Measurements from ENCODE around the gene OPCML.

Gene OPCML

GRCh38 chr11:133443206-133443747, 89.0 kb downstream of the OPCML start:
- TF ChIP-seq, protein P1, sequence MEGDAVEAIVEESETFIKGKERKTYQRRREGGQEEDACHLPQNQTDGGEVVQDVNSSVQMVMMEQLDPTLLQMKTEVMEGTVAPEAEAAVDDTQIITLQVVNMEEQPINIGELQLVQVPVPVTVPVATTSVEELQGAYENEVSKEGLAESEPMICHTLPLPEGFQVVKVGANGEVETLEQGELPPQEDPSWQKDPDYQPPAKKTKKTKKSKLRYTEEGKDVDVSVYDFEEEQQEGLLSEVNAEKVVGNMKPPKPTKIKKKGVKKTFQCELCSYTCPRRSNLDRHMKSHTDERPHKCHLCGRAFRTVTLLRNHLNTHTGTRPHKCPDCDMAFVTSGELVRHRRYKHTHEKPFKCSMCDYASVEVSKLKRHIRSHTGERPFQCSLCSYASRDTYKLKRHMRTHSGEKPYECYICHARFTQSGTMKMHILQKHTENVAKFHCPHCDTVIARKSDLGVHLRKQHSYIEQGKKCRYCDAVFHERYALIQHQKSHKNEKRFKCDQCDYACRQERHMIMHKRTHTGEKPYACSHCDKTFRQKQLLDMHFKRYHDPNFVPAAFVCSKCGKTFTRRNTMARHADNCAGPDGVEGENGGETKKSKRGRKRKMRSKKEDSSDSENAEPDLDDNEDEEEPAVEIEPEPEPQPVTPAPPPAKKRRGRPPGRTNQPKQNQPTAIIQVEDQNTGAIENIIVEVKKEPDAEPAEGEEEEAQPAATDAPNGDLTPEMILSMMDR (IDR thresholded peaks at IDR 0.05; ENCODE audit: low read length, missing control alignments), result no peak

DNA sequence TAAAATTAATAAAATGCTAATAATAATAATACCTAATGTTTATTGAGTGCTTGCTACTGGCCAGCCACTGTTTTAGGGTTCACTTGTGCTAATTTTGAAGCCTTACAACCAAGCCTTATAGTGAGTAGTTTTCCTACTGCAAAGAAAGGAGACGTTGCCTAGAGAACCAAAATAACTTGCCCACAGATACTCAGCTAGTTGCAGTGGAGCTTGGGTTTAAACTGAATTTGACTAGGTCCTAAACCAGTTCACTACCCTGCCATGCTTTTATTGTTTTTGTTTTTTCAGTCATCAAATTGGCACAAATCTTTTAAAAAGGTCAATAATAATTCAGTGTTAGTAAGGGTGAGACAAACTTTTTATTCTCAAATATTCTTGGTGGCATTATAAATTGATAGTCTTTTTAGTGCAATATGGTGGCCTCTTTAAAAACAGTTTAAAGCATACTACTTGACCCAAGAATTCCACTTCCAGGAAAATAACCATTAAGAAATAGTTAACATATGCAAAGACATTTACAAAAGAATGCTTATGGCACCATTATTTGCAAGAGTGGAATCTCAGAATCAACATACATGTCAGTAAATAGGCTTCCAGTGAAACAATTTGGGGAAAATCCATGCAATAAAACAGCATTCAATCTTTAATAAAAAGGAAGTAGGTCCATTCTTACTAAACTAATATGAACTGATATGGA, 90.2 kb downstream of the OPCML start:
- H3K4me3 ChIP-seq (replicated peaks; ENCODE audit: low read depth, low read length), result no peak overlapping the region
- DNase-seq (ENCODE audit: low read depth), result no peak
- TF ChIP-seq, protein P1 (IDR thresholded peaks at IDR 0.05; ENCODE audit: low read length, missing control alignments), result no peak

More at GRCh38 chr11:133443206-133443747, 89.0 kb downstream of the OPCML start:
- no peak overlapping the region for H3K4me3 ChIP-seq (replicated peaks; ENCODE audit: low read depth, low read length)
- DNase-seq (ENCODE audit: low read depth), result no peak

- TF ChIP-seq, protein P1 (IDR thresholded peaks at IDR 0.05; ENCODE audit: low read length, missing control alignments), result no peak
- no peak overlapping the region for H3K4me3 ChIP-seq (replicated peaks; ENCODE audit: low read depth, low read length)
Measured at GRCh38 chr11:133425992-133426391, 106.3 kb downstream of the OPCML start.

GRCh38 chr11:133425245-133425644, 107.1 kb downstream of the OPCML start:
- TF ChIP-seq, protein P1 (IDR thresholded peaks at IDR 0.05; ENCODE audit: low read length, missing control alignments), result no peak
- H3K4me3 ChIP-seq (replicated peaks; ENCODE audit: low read depth, low read length), result no peak overlapping the region
- DNase-seq (ENCODE audit: low read depth), result no peak

More at GRCh38 chr11:133425992-133426391, 106.3 kb downstream of the OPCML start:
- DNase-seq (ENCODE audit: low read depth), result no peak

- DNase-seq (ENCODE audit: low read depth), result no peak
- H3K4me3 ChIP-seq (replicated peaks; ENCODE audit: low read depth, low read length), result no peak overlapping the region
- TF ChIP-seq, protein P1 (IDR thresholded peaks at IDR 0.05; ENCODE audit: low read length, missing control alignments), result no peak
Measured at GRCh38 chr11:133418218-133418617, 114.1 kb downstream of the OPCML start.

DNA sequence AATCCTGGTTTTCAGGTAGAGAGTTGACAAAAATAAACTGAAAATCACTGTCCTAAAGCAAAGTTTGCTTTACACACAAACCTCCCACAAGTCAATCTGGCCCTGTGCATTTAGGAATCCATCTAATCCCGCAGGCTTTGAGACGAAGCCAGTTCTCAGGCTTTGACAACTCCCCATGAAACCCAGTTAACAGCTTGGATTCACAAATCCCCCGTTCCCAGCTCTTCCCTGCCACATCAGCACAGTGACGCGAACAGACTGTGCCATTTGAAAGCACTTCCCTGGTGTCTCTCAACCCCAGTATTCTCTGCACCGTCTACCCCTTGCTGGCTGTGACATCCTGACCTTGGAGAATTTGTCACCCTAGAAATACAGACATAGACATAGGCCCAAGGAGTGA, 117.8 kb downstream of the OPCML start:
- no peak for DNase-seq (ENCODE audit: low read depth)

More for the DNA sequence above, 117.8 kb downstream of the OPCML start:
- TF ChIP-seq, protein P1 (IDR thresholded peaks at IDR 0.05; ENCODE audit: low read length, missing control alignments), result no peak
- no peak overlapping the region for H3K4me3 ChIP-seq (replicated peaks; ENCODE audit: low read depth, low read length)
